OCI-LY7 (cell line): ENCODE data around the gene RHBDF1. TPM values are rescaled to one million over a fixed set of nuclear protein-coding genes. Genes with fewer than 3 reads are reported as not detected.

Experiments used
- BruUV-seq: library from RNA; stranded (reverse); fragments of 400-500 nt; replicated peaks from 2 replicates; lab custom pipeline; 2021; lab: Mats Ljungman, UMichigan
- CTCF ChIA-PET: fragments of 300-600 bp; sonication (Branson Sonifier 250); formaldehyde crosslinking; loops from one replicate; lab custom pipeline; 2022; ENCODE audit warnings: antibody characterized with exemption; ENCODE audit not compliant: unreplicated experiment; lab: Charles Lee
- POLR2A ChIA-PET: fragments of 300-600 bp; sonication (Branson Sonifier 250); formaldehyde crosslinking; loops from one replicate; lab custom pipeline; 2022; ENCODE audit warnings: antibody characterized with exemption; lab: Charles Lee
- DNase-seq: peaks from one replicate; pipeline ENCODE4 v3.0.0-alpha.2; 2015; ENCODE audit warnings: low spot score
- H2AFZ ChIP-seq: fragments of 200-600 bp; sonication (generic), shearing (Covaris generic); 2 replicates; pipeline ENCODE4 v1.6.1; 2014; ENCODE audit warnings: mild to moderate bottlenecking, antibody characterized with exemption, low read length, moderate library complexity
- H3K27ac ChIP-seq: fragments of 200-600 bp; sonication (generic); 2 replicates; pipeline ENCODE4 v1.5.1; 2014; ENCODE audit warnings: mixed run types, low read depth, mild to moderate bottlenecking, moderate library complexity, low read length, inconsistent platforms; ENCODE audit not compliant: poor library complexity, severe bottlenecking
- H3K36me3 ChIP-seq: fragments of 200-600 bp; sonication (generic); 2 replicates; pipeline ENCODE4 v1.6.1; 2014; ENCODE audit warnings: mild to moderate bottlenecking, antibody characterized with exemption, low read length, moderate library complexity, mixed read lengths; ENCODE audit not compliant: insufficient read depth
- H3K4me1 ChIP-seq: fragments of 200-600 bp; sonication (generic); 2 replicates; pipeline ENCODE4 v1.5.1; 2014; ENCODE audit warnings: mild to moderate bottlenecking, low read length; ENCODE audit not compliant: insufficient read depth, poor library complexity, severe bottlenecking
- H3K4me2 ChIP-seq: fragments of 200-600 bp; sonication (generic); 2 replicates; pipeline ENCODE4 v1.6.1; 2014; ENCODE audit warnings: mild to moderate bottlenecking, low read length
- H3K4me3 ChIP-seq: fragments of 200-600 bp; sonication (generic); 2 replicates; pipeline ENCODE4 v1.5.1; 2014; ENCODE audit warnings: mild to moderate bottlenecking, low read depth, low read length; ENCODE audit not compliant: poor library complexity, severe bottlenecking
- H3K79me2 ChIP-seq: fragments of 200-600 bp; sonication (generic); 2 replicates; pipeline ENCODE4 v1.6.1; 2016; ENCODE audit warnings: low read depth, mild to moderate bottlenecking, low read length, moderate library complexity, mixed read lengths; ENCODE audit not compliant: insufficient read depth
- H3K9me2 ChIP-seq: fragments of 200-600 bp; sonication (generic); 2 replicates; pipeline ENCODE4 v1.6.1; 2016; ENCODE audit warnings: mild to moderate bottlenecking, low read length, mixed read lengths; ENCODE audit not compliant: insufficient read depth
- H3K9me3 ChIP-seq: fragments of 200-600 bp; sonication (generic); 2 replicates; pipeline ENCODE4 v1.6.1; 2014; ENCODE audit warnings: mild to moderate bottlenecking, mixed run types, low read length, mixed read lengths
- H4K20me1 ChIP-seq: fragments of 200-600 bp; sonication (generic); 2 replicates; pipeline ENCODE4 v1.6.1; 2014; ENCODE audit warnings: mild to moderate bottlenecking, antibody characterized with exemption, low read length, moderate library complexity, mixed read lengths; ENCODE audit not compliant: insufficient read depth
- EZH2phosphoT487 ChIP-seq: fragments of 200-600 bp; sonication (generic); IDR thresholded peaks from 2 replicates; pipeline ENCODE4 v1.6.1; 2018; ENCODE audit warnings: low read depth, borderline replicate concordance, mild to moderate bottlenecking, mixed run types, antibody characterized with exemption, low read length, moderate library complexity, mixed read lengths
- intact Hi-C: fragments of 100-400 bp; cut with micrococcal nuclease; formaldehyde crosslinking; loops from one replicate; pipeline ENCODE4 v1.10.0; 2022; ENCODE audit not compliant: unreplicated experiment
- total RNA-seq, 2 experiments: library from RNA; depleted of rRNA in 1 of 2; stranded (reverse); fragments of >200 nt in 1 of 2; shearing (Covaris generic) in 1 of 2; gene quantifications; 2 replicates each; pipeline ENCODE4 v1.2.3, GENCODE V29; 2014 to 2022
- TF ChIP-seq, protein P1 (sequence below): fragments of 200-600 bp; sonication (generic); conservative IDR thresholded peaks from 2 replicates; pipeline ENCODE4 v1.5.1; 2014; ENCODE audit warnings: mild to moderate bottlenecking, antibody characterized with exemption, low read length, moderate library complexity, mixed read lengths

Gene RHBDF1
- total RNA-seq, 2 experiments from 2014 or later: 0.13 to 0.68 TPM

DNA sequence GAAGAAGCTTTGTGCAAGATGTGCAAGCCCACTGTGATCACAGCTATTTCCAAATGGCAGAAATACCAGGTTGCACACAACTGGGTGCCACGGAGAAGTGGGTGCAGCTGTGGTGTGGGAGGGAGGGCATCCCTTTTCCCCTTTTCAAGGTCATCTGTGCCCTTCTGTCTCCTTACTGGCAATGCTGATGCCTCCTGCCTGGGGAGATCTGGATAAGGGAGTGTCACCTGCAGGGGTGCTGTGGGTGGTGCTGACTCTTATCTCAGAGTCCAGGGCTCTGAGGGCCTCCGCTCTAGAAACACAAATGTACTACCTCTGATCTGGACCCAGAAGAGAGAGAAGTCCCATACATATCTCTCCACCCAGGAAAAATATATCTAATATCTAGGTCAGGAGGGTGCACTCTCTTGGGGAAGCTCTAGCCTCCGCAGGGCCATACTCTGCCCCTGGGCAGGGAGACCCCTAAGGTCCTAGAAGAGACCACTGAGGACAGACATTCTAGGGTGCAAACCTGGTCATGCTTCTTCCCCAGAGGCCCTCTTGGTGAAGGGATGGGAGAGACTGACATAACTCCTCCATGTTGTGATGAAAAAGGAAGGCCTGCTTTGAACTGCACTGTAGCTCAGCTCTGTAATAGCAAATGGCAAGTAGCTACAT, 47.5 kb upstream of the RHBDF1 start:
- H3K79me2 ChIP-seq: no peaks in the 10 kb centered on the region
- no peaks in the 10 kb centered on the region for H3K9me3 ChIP-seq
- no TSS peak for BruUV-seq
- H3K4me3 ChIP-seq: no peak overlapping the region
- no peaks in the 10 kb centered on the region for H3K9me2 ChIP-seq
- POLR2A ChIA-PET: no interaction called here
- H3K27ac ChIP-seq: no peak overlapping the region
- DNase-seq: no peak
- TF ChIP-seq, protein P1, sequence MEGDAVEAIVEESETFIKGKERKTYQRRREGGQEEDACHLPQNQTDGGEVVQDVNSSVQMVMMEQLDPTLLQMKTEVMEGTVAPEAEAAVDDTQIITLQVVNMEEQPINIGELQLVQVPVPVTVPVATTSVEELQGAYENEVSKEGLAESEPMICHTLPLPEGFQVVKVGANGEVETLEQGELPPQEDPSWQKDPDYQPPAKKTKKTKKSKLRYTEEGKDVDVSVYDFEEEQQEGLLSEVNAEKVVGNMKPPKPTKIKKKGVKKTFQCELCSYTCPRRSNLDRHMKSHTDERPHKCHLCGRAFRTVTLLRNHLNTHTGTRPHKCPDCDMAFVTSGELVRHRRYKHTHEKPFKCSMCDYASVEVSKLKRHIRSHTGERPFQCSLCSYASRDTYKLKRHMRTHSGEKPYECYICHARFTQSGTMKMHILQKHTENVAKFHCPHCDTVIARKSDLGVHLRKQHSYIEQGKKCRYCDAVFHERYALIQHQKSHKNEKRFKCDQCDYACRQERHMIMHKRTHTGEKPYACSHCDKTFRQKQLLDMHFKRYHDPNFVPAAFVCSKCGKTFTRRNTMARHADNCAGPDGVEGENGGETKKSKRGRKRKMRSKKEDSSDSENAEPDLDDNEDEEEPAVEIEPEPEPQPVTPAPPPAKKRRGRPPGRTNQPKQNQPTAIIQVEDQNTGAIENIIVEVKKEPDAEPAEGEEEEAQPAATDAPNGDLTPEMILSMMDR: no peak
- no peak for TF ChIP-seq EZH2phosphoT487
- CTCF ChIA-PET: no interaction called here
- intact Hi-C loops: no loop called here
- no peak overlapping the region for H3K4me2 ChIP-seq
- peaks cover 41% of the 10 kb centered on the region for H3K36me3 ChIP-seq
- H2AFZ ChIP-seq: no peak overlapping the region
- no peaks in the 10 kb centered on the region for H3K4me1 ChIP-seq
- no peaks in the 10 kb centered on the region; the same call in 1 of the 2 replicates for H4K20me1 ChIP-seq

GRCh38 chr16:119295-119694, 46.9 kb upstream of the RHBDF1 start:
- Histone ChIP-seq H3K9me2 (no peaks in the 10 kb centered on the region), H3K36me3 (peaks cover 38% of the 10 kb centered on the region), H3K4me3 (no peak overlapping the region), H2AFZ (no peak overlapping the region), H3K79me2 (no peaks in the 10 kb centered on the region), H3K4me2 (no peak overlapping the region), H4K20me1 (no peaks in the 10 kb centered on the region; the same call in 1 of the 2 replicates), H3K27ac (no peak overlapping the region), H3K9me3 (no peaks in the 10 kb centered on the region), H3K4me1 (no peaks in the 10 kb centered on the region)
- DNase-seq: no peak
- TF ChIP-seq, protein P1: no peak
- no peak for TF ChIP-seq EZH2phosphoT487
- BruUV-seq: no TSS peak
- ChIA-PET CTCF (no interaction called here), POLR2A (no interaction called here)
- intact Hi-C loops: no loop called here

GRCh38 chr16:118857-119256, 46.4 kb upstream of the RHBDF1 start:
- no peak overlapping the region for H3K4me2 ChIP-seq
- no peak for TF ChIP-seq EZH2phosphoT487
- TF ChIP-seq, protein P1: no peak
- no peaks in the 10 kb centered on the region for H3K79me2 ChIP-seq
- ChIA-PET POLR2A (interaction anchor here (1.1 kb wide), 1 partner anchor 14 kb away, joined by 3 read pairs; no protein-coding TSS in a partner anchor), CTCF (no interaction called here)
- H3K27ac ChIP-seq: no peak overlapping the region
- no peak overlapping the region for H2AFZ ChIP-seq
- no TSS peak for BruUV-seq
- no peaks in the 10 kb centered on the region for H3K4me1 ChIP-seq
- peaks cover 40% of the 10 kb centered on the region for H3K36me3 ChIP-seq
- no peaks in the 10 kb centered on the region for H3K9me3 ChIP-seq
- intact Hi-C loops: no loop called here
- no peak overlapping the region for H3K4me3 ChIP-seq
- no peaks in the 10 kb centered on the region; the same call in 1 of the 2 replicates for H4K20me1 ChIP-seq
- no peaks in the 10 kb centered on the region for H3K9me2 ChIP-seq
- DNase-seq: no peak
